ENCODE results near the gene FBXL19. TPM values are rescaled to one million over a fixed set of nuclear protein-coding genes. Genes with fewer than 3 reads are reported as not detected.

Gene FBXL19
- polyA plus RNA-seq, 1 donor (not counting 4 experiments of a cell fraction or from before 2014, with no cell fraction given): 10.2 TPM

DNA sequence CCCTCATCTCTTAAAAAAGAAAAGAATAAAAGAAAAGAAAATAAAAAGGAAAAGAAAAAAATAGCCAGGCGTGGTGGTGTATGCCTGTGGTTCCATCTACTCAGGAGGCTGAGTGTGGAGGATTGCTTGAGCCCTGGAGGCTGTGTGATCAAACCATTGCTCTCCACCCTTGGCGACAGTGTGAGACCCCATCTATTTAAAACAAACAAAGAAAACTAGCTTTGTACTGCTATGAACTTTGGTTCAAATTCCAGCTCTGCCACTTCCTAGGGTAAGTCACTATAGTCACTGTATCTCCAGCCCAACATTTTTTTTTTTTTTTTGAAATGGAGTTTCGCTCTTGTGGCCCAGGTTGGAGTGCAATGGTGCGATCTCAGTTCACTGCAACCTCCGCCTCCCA lies 22.8 kb upstream of the FBXL19 start:
- Histone ChIP-seq H3K4me3 (ENCODE audit: control insufficient read depth in 2 of 3, extremely low read depth in 1 of 3, insufficient read depth in 2 of 3, low read depth in 1 of 3, low read length in 3 of 3) (no peak overlapping the region), H3K4me2 (ENCODE audit: control insufficient read depth, extremely low read depth, insufficient read depth, low read depth, low read length) (no peak overlapping the region), H3K9me1 (ENCODE audit: control insufficient read depth, extremely low read depth, insufficient read depth, low read length) (peaks cover 2% of the 10 kb centered on the region), H3K27ac (ENCODE audit: control insufficient read depth, insufficient read depth, low read length) (no peak overlapping the region), H3K9me3 (ENCODE audit: control insufficient read depth, low read depth, low read length) (no peaks in the 10 kb centered on the region), H2AFZ (ENCODE audit: control insufficient read depth, low read length) (no peak overlapping the region), H3K79me2 (ENCODE audit: control insufficient read depth, insufficient read depth, low read length) (no peaks in the 10 kb centered on the region), H3K36me3 (ENCODE audit: control insufficient read depth in 2 of 2, extremely low read depth in 1 of 2, insufficient read depth in 2 of 2, low read length in 2 of 2) (no peaks in the 10 kb centered on the region), H3K27me3 (ENCODE audit: control insufficient read depth, extremely low read depth, insufficient read depth, low read length) (no peaks in the 10 kb centered on the region), H3K9ac (ENCODE audit: control insufficient read depth, extremely low read depth, insufficient read depth, low read length) (no peak overlapping the region), H3K4me1 (ENCODE audit: control insufficient read depth, extremely low read depth, insufficient read depth, low read length) (peaks cover 20% of the 10 kb centered on the region), H4K20me1 (ENCODE audit: control insufficient read depth, extremely low read depth, insufficient read depth, low read length) (no peaks in the 10 kb centered on the region)
- FAIRE-seq: no peak
- TF ChIP-seq CTCF (optimal IDR thresholded peaks at IDR 0.05 in 1 of 3, IDR thresholded peaks at IDR 0.05 in 1 of 3, conservative IDR thresholded peaks at IDR 0.05 in 1 of 3; ENCODE audit: extremely low read depth in 1 of 3, insufficient read depth in 2 of 3, low read length in 3 of 3): no peak
- no peak for TF ChIP-seq EZH2 (IDR thresholded peaks at IDR 0.05; ENCODE audit: low read length)
- dilution Hi-C loops (cut with MboI; ENCODE audit: extremely low pct_ligation_motif_present, low sequenced_read_pairs): no loop called here
- no peak for DNase-seq (ENCODE audit: low read depth, low spot score)

DNA sequence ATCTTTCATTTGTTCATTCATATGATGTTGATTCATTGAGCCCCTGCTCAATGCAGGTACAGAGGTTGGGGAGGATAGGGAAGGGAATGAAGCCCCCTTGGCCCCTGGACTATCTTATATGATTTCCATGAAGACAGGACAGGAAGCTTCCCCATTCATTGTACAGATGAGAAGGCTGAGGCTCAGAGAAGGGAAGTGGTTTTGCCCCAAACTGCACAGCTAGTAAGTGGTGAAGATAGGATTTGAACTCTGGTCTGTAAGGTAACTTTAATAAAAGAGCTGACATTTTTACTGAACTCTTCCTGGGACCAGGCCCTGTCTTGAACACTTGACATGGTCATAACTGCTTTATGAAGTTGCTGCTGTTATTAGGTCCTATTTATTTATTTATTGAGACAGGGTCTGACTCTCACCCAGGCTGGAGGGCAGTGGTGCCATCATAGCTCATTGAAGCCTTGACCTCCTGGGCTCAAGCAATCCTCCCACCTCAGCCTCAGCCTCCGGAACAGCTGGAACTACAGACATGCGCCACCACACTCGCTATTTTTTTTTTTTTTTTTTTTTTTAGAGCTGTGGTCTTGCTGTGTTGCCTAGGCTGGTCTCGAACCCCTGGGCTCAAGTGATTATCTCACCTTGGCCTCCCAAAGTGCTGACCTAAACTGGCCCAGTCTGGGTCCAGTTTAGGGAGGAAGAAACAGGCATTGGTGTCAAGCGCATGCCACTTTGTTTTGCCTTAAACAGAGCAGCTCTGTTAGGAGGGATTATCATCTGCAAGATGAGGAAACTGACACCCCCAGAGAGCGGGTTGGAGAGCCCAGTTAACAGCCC lies 22.0 kb upstream of the FBXL19 start:
- Histone ChIP-seq H3K9ac (ENCODE audit: control insufficient read depth, extremely low read depth, insufficient read depth, low read length) (no peak overlapping the region), H3K79me2 (ENCODE audit: control insufficient read depth, insufficient read depth, low read length) (no peaks in the 10 kb centered on the region), H3K4me2 (ENCODE audit: control insufficient read depth, extremely low read depth, insufficient read depth, low read depth, low read length) (peak overlapping the region; percentile 70), H3K27ac (ENCODE audit: control insufficient read depth, insufficient read depth, low read length) (no peak overlapping the region), H3K27me3 (ENCODE audit: control insufficient read depth, extremely low read depth, insufficient read depth, low read length) (no peaks in the 10 kb centered on the region), H3K36me3 (ENCODE audit: control insufficient read depth in 2 of 2, extremely low read depth in 1 of 2, insufficient read depth in 2 of 2, low read length in 2 of 2) (no peaks in the 10 kb centered on the region), H3K9me3 (ENCODE audit: control insufficient read depth, low read depth, low read length) (no peaks in the 10 kb centered on the region), H3K4me1 (ENCODE audit: control insufficient read depth, extremely low read depth, insufficient read depth, low read length) (peaks cover 14% of the 10 kb centered on the region), H3K9me1 (ENCODE audit: control insufficient read depth, extremely low read depth, insufficient read depth, low read length) (peaks cover 2% of the 10 kb centered on the region), H3K4me3 (ENCODE audit: control insufficient read depth in 2 of 3, extremely low read depth in 1 of 3, insufficient read depth in 2 of 3, low read depth in 1 of 3, low read length in 3 of 3) (peak overlapping the region in 2 of 3 experiments; percentile 35 to 49), H4K20me1 (ENCODE audit: control insufficient read depth, extremely low read depth, insufficient read depth, low read length) (no peaks in the 10 kb centered on the region), H2AFZ (ENCODE audit: control insufficient read depth, low read length) (peak overlapping the region; percentile 33)
- dilution Hi-C loops (cut with MboI; ENCODE audit: extremely low pct_ligation_motif_present, low sequenced_read_pairs): no loop called here
- FAIRE-seq: no peak
- TF ChIP-seq CTCF (optimal IDR thresholded peaks at IDR 0.05 in 1 of 3, IDR thresholded peaks at IDR 0.05 in 1 of 3, conservative IDR thresholded peaks at IDR 0.05 in 1 of 3; ENCODE audit: extremely low read depth in 1 of 3, insufficient read depth in 2 of 3, low read length in 3 of 3) (no peak), EZH2 (IDR thresholded peaks at IDR 0.05; ENCODE audit: low read length) (no peak)
- DNase-seq (ENCODE audit: low read depth, low spot score): no peak
